ENCODE measurements around the gene YTHDC2.
A peak's percentile ranks its signal among the peaks of the same experiment; 100 is the strongest.

YTHDC2 gene

DNA sequence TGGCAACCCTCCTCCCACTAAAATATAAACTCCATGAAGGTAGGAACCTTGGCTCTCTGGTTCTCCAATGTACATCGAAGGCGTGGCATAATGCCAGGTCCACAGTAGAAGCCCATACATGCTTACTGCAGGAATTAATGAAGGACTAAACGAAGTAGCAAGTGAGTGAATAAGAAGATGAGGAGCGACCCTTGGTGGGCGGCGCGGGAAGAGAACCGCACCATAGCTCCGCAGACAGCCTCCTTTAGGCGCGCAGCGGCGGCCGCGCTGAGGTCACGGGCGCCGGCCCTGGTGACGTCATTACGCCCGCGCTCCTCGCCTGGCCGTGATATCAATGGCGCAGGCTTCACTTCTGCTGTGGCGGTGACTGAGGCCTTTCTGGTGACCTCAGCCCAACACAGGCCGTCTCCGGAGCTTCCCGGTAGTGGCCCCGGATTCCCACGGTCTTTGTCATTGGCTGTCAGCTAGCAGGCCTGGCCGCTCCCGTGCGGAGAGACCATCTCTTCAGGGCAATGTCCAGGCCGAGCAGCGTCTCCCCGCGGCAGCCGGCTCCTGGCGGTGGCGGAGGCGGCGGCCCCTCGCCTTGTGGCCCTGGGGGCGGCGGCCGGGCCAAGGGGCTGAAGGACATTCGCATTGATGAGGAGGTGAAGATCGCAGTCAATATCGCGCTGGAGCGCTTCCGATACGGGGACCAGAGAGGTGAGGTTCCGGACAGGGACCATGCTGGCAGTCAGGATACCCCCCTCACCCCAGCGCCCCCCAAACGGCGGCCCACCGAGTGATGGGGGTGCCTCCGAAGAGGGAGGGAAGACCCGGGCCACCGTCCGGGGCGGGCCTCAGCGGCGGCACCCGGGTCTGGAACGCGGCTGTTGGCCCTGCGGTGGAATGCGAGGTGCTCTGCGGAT is at the start of gene YTHDC2:
TSS of gene YTHDC2 (plus strand) at position 311 of the 905 bp plus-strand sequence. CDS start at position 513, 202 bp downstream.
- peak; percentile 88 to 90 for DNase-seq

DNA sequence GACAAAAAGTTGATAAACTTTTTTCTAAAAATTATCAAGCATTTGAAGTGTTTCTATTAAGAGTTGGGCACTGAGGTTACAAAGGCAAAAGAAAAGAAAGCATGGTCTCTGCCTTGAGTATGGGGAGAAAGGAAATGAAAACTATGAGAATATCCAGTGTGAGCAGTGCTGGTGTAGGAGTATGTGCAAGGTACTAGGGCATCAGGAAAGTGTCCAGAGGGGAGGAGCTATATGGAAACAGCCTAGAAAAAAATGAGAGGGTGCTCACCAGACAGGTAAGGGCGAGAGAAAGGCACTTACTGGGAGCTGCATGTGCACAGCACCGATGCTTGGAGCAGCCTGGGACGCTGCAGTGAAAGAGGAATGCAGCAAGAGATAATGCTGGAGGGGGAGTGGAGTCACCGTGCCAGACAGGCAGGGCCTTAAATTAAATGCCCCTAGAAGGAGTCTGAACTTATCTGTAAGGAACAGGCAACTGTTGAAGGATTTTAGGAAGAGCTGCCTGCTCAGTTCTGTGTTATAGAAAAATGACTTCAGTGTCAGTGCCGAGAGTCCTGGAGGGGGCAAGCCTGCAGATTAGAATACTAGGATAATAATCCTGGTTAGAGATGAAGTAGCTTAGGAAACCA is 39.3 kb upstream of the YTHDC2 start:
- no peak for DNase-seq

DNA sequence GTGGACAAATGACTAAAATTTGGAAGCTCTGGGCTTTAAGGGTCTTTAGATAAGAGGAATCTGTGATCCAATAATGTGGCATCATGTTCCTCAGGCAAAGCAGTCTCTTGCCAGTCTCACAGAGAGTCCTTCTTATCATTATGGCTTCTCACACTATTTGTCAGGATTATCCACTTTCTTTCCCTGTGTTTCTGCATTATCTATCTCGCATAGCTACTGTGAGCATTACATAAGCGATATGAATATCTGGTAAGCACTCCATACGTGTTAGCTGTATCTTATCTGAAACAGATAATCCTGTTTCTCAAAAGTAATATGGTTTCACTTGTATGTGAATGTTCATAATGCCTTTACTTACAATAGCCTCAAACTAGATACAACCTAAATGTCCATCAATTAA is 34.8 kb upstream of the YTHDC2 start:
- no peak for DNase-seq

DNA sequence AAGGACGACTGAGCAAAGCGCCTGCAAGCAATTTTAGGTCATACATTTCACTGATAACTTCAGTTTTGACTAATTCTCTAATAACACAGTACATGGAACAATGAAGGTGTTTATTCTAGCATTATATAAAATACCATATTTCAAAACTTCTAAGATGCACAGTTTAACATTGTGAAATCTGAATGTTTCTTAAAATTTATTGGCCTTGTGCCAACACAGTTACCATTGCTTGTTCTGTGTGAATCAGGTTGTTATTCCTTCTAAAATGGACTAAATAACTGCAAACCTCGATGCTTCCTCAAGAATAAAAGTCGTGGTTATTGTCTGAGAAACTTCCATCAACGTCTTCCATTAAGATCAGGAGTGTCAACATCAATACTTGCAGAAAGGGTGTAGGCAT is 33.3 kb upstream of the YTHDC2 start:
- DNase-seq = no peak

DNA sequence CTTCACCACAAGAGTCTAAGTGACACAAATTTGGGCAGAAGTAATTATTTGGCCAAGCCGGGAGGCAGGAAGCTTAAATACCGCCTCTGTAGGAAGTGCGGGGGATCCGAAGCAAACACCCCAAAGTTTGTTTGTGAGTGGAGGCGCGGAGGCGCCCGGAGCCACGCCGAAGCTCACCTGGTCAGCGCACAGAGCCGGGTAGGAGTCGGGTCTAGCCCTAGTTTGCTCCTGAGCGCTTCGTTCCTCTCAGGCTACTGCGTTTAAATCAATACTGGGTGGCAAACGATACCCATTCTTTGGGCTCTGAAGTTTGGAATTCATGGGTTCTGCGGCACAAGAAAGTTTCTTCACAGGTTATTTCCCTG is 26.1 kb upstream of the YTHDC2 start:
- peak in 1 of 2 experiments; percentile 11 for DNase-seq

DNA sequence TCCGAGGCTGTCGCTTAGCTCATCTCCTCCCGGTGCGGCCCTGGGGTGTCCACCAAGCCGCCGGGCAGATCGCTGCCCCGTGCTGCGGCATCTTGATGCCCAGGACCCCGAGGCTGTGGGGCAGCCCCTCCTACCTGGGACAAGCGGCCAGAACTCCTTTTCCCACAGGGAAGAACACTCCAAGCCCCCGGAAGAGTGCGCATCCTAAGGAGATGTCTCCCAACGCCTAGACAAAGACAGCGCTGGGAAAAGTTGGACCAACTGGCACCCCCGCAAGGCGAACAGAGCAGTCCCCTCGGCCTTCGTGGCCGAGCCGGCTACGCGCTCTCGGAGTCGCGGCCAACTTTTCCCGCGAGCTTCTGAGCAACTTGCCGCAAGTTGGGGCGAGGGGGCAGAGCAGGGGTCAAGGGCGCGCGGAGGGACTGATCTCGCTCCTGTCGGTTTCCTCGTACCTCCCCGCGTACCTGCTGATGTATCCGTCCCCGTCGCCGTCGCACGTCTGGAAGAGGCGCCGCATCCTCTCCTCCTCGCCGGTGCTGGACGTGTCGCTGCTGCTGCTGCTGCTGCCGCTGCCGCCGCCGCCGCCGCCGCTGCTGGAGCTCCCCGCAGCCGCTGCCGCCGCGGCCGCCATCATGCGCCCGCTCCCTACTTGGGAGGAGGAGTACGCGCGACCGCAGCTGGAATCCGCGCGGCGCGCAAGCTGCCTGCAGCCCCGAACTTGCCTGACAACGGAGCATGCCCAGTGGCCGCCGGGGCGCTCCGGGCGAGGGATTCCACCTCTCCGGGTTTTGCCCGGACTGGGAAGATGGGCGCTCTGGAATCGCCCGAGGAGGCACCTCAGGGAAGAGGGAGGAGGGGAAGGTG is 25.5 kb upstream of the YTHDC2 start, which contains the start of gene MCC:
TSS of gene MCC (minus strand) at position 673 of the 864 bp plus-strand sequence.
- peak; percentile 50 to 58 for DNase-seq

DNA sequence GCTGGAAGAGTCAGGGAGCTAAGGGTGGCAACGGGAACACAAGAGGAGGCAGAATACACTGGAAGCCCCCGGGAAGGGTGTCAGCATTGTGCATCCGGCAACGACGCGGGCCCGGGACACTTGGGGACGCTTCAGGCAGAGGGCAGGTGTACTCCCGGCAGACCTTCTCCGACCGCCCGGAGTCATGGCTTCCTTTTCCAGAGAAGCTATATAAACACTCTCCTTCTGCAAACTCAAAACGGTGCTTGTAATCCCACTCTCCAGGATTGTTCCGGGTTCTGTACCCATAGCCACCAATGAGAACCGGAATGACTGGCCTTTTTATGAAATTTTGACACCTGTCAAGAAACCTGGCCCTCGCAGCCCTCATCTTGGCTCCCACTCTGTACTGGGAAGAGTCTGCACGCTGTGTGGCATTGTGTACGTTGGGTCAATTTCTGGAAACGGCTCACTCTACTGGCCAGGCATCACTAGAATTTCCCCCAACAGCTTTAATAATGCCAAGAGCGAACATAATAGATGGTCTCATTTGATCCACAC is 24.8 kb upstream of the YTHDC2 start:
- DNase-seq = no peak

DNA sequence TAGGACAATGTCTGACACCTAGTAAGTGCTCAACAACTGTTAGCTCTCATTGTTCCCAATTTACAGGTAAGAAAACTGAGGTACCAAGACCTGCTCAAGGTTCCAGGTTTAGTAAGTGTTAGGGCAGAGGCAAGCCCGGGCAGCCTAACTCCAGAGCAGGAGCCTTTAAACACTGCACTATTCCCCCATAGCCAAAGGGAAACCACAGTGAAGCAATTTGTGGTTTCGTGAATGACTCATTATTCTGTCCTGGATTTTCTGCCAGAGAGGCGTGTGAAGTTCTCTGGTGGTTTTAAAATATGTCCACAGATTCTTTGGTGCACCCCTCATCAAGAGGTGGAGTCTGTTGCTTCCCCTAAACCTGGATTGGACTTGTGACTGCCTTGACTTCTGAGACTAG is 24.2 kb upstream of the YTHDC2 start:
- no peak for DNase-seq

DNA sequence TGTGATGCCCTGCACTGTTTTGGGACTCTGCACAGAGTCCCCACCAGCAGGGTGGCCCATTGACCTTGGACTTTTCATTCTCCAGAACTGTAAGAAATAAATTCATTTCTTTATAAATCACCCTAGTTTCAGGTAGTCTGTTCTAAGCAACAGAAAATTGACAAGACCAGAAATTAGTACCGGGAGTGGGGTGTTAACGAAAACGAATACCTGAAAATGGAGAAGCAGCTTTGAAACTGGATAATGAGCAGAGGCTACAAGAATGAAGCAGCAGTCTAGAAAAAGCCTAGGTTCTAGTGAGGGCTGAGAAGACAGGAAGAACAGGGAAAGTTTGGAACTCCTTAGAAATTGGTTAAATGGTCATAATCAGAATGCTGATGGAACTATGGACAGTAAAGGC is 23.2 kb upstream of the YTHDC2 start:
- no peak for DNase-seq

DNA sequence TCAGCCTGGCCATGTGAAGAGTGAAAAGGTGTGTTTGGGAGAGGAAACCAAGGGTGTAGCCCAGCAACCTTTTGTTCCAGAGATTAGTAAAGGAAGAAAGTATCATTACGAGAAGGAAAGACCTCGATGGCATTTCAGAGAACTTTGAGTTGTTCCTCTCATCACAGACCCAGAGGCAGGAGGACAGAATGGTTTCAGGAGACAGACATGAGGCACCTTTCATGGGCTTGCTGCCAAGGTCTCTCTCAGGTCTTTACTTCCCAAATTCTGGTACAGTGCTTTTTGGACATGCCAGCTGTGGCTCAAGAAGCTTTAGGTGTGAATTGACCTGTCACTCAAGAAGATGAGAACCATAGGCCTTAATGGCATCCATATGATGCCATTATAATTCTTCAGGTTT is 22.5 kb upstream of the YTHDC2 start:
- no peak for DNase-seq

DNA sequence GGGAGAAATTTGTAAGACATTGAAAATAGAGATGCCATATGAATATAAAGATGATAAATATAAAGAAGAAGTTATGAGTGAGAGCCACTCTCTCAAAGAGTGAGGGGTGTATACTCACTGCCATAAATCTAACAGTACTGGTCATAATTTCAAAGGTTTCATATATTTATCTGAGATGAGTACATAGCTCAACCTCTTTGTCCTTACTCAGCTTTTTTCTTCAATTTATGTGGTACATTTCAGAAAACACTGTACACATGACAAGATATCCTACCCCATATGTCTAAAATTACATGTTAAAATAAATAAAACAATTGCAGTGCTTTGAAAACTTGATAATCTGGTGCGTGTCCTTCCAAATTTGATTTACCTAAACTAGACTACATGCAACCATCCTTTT is 20.0 kb upstream of the YTHDC2 start:
- no peak for DNase-seq

DNA sequence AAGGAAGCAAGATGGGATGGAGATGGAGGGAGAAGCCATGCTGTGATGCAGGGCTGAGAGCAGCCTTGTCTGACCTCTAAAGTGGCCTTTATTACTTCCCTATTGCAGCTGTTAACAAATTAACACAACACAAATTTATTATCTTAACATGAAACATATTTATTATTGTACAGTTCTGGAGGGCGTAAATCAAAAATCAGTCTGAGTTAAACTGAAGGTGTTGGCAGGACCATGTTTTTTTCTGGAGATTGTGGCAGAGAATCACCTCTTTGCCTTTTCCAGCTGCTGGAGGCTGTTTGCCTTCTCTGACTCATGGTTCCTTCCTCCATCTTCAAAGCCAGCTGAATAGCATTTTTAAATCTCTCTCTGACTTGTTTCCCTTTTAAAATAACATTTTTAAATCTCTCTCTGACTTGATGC is 18.1 kb upstream of the YTHDC2 start:
- no peak for DNase-seq

DNA sequence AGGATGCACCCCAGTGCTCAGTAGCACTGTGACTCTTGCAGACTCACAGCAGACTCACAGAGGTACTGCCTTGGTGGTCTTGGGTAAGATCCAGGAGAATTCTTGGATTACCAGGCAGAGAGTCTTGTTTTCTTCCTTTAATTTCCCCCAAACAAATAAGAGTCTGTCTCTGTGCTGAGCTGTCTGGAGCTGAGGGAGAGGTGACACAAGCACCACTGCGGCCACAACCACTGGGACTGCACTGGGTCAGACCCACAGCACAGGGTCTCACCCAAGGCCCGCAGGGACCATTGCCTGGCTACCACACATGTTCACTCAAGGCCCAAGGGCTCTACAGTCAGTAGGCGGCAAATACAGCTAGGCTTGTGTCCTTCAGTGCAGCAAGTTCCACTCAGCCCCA is 11.4 kb upstream of the YTHDC2 start:
- DNase-seq = no peak

DNA sequence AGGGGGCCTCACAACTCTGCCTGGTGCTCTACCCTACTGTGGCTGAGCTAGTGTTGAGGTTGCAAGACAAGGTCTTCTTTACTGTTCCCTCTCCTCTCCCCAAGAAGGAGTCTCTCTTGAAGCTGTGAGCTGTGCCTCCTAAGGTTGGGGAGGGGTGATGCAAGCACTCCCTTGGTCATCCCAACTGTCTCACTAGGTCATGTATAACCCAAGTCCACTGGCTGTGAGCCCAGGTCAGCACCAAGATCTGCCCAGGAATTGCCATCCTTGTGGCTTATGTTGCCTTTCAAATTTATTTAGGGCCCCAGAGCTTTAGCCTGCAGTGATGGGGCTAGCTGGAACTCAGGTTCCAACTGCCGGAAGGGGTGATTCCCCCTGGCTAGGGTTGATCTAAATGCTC is 10.3 kb upstream of the YTHDC2 start:
- DNase-seq = no peak

DNA sequence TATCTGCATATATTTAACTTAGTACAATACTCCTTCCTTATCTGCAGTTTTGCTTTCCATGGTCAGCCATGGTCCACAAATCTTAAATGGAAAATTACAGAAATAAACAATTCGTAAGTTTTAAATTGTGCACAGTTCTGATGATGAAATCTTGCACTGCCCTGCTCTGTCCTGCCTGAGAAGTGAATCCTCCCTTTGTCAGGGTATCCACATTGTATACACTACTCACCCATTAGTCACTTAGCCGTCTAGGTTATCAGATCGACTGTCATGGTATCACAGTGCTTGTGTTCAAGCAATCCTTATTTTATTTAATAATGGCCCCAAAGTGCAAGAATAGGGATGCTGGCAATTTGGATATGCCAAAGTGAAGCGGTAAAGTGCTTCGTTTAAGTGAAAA is 8.3 kb upstream of the YTHDC2 start:
- no peak for DNase-seq

DNA sequence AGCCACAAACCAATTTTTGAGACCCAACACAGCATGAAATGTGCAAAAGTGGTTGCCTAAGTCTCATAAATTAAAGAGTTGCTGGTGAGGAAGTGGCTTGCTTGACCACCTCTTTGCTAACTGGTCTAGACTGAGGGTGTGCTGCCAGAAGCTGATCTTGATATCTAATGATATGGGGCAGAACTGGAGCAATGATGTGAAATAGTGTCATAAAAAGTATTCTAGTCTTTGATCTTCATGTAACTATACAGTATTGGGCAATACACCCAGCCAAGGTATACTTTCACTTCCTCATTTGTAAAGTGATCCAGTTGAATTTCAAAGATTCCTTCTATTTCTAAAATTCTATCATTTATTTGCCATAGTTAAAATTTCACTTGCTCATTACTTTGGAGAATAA is 5.9 kb upstream of the YTHDC2 start:
- DNase-seq = no peak

DNA sequence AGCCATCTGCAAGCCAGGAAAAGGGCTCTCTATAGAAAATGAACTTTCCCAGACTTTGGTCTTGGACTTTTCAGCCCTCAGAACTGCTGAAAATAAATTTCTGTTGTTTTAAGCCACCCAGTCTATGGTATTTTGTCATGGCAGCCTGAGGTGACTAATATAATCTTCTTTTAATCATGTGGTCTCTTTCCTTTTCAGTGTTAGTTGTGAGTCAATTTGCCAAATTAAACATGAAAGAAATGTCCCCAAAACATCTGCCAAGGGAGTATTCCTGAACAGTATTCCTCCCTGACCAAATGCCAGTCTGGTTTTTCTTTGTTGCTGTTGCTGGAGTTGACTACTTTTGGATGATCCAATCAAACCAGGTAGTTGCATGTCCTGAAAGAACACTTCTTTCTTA is 4.7 kb upstream of the YTHDC2 start:
- no peak for DNase-seq

DNA sequence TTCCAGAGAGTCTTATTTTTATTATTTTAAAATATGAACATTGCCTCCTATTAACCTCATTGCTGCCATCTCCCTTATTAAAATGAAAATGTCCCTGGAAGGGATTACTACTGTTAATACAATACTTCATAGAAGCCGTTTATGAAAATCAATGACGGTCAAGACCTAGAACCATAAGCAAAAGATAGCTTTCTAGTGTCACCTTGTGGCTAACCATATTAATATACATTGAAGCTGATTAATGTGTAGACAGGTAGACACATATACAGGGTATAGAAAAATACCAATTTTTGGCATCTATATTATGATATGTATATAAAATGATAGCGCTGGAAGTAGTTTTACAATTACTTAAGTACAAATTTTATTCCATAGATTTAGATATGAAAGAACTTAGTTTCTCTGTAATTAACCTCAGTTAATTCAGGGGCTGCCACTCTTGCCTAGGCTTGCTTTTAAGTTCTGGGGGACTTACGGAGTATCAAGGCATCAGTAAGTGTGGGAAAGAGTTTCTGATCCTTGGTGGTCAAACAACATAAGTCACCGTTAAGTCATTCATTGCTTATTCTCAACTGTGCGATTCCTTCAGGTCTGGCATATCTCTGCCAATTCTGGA is 2.5 kb upstream of the YTHDC2 start:
- no peak for DNase-seq

DNA sequence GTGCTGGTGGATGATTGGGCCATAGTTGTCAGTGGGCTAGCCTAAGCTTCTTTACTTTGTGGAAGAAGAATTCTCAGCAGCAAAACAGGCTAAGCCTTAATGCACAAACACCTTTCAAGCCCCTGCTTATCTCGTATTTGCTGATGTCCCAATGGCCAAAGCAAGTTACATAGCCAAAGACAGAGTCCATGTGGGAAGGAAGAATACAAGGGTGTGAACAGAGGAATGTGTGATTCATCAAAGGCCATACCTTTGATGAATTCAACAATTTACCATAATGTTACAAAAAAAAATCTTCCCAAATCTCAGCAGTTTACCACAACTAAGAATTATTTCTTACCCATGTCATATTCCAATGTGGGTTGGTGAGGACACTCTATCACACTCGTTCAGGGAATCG is 1.2 kb upstream of the YTHDC2 start:
- DNase-seq = no peak

DNA sequence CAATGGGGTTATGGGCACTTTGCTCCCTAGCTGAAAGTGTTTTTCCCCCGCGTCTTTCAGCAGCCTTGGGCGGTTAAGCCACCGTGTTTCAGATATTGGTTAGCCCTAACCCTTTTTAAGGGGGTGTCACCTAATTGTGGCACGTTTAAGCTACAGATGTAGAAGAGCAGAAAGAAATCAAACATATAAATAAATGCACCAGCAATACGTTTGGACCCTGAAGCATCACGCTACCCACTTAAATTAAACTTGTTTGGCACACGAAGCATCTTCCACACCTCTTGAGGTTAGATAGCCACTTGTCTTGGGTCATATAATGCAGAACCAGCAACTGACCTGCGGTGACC is 768 bp downstream of the YTHDC2 start:
- DNase-seq = no peak

DNA sequence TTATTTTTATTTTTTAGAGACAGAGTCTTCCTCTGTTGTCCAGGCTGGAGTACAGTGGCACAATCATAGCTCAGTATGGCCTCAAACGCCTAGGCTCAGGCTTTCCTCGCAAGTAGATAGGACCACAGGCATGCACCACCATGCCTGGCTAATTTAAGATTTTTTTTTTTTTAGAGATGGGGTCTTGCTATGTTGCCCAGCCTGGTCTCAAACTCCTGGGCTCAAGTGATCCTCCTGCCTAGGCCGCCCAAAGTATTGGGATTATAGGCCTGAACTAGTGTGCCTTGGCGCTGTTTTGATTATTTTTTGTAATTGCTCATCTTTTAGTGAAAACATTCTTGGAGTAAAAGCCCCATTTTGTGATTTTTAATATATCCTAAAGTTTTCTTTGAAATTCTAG is 5.4 kb downstream of the YTHDC2 start:
- no peak for DNase-seq

DNA sequence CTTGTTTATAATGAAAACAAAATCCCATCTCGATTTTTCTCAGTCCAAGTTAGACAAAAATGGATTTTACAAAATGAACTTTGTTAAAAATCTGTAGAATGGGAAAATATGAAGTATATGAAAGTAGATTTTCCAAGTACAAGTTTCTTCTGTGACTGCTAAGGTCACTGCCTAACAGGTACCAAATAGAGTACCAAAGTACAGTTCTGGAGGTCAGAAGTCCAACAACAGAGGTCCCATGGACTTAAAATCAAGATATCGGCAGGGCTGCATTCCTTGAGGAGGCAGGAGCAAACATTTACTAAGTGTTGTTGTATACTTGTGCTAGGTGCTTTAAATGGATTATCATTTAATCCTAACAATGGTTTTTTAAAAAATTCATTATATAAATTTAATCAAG is 5.9 kb downstream of the YTHDC2 start:
- no peak for DNase-seq

DNA sequence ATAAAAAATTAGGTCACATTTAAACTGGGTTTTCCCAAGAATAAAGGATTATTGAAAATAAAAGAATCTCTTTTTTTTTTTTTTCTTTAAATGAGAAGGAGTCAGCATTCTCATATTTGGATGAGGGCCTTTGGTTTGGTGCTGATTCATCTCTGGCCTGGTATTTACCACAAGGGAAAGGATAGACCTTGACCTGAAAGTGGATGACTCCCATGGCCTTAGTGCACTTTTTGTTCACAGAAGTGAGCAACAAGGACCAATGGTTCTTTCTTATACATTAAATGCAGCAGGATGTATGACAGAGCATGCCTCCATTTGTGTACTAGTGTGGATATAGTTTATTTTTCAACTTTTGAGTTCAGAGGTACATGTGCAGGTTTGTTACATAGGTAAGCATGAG is 6.9 kb downstream of the YTHDC2 start:
- DNase-seq = peak; percentile 5 to 28
